Measurements from ENCODE around the gene SH3RF1. TPM values are rescaled to one million over a fixed set of nuclear protein-coding genes. Genes with fewer than 3 reads are reported as not detected.

The SH3RF1 gene
- total RNA-seq, 1 donor from 2014 or later: 25.6 TPM

- DNase-seq (ENCODE audit: low read depth): peak; percentile 18
- no peaks in the 10 kb centered on the region for H3K36me3 ChIP-seq (ENCODE audit: control insufficient read depth, insufficient read depth, low read length)
- H3K27me3 ChIP-seq (ENCODE audit: control insufficient read depth, insufficient read depth, low read length): no peaks in the 10 kb centered on the region
- peak; percentile 36 for TF ChIP-seq CTCF (IDR thresholded peaks at IDR 0.05; ENCODE audit: insufficient read depth, low read length, poor library complexity, severe bottlenecking)
- H3K4me3 ChIP-seq (ENCODE audit: low read depth, low read length): no peak overlapping the region
Observed at GRCh38 chr4:169311643-169312365, 41.0 kb upstream of the SH3RF1 start.

- Histone ChIP-seq H3K36me3 (ENCODE audit: control insufficient read depth, insufficient read depth, low read length) (no peaks in the 10 kb centered on the region), H3K27me3 (ENCODE audit: control insufficient read depth, insufficient read depth, low read length) (no peaks in the 10 kb centered on the region), H3K4me3 (ENCODE audit: low read depth, low read length) (no peak overlapping the region)
- DNase-seq (ENCODE audit: low read depth): no peak
- TF ChIP-seq CTCF (IDR thresholded peaks at IDR 0.05; ENCODE audit: insufficient read depth, low read length, poor library complexity, severe bottlenecking): no peak
Observed at GRCh38 chr4:169309326-169309967, 38.7 kb upstream of the SH3RF1 start.

- DNase-seq (ENCODE audit: low read depth): no peak
- no peak for TF ChIP-seq CTCF (IDR thresholded peaks at IDR 0.05; ENCODE audit: insufficient read depth, low read length, poor library complexity, severe bottlenecking)
- H3K4me3 ChIP-seq (ENCODE audit: low read depth, low read length): no peak overlapping the region
- H3K36me3 ChIP-seq (ENCODE audit: control insufficient read depth, insufficient read depth, low read length): no peaks in the 10 kb centered on the region
- no peaks in the 10 kb centered on the region for H3K27me3 ChIP-seq (ENCODE audit: control insufficient read depth, insufficient read depth, low read length)
Observed at GRCh38 chr4:169307576-169307975, 36.8 kb upstream of the SH3RF1 start.

- DNase-seq (ENCODE audit: low read depth): no peak
- Histone ChIP-seq H3K27me3 (ENCODE audit: control insufficient read depth, insufficient read depth, low read length) (no peaks in the 10 kb centered on the region), H3K4me3 (ENCODE audit: low read depth, low read length) (no peak overlapping the region), H3K36me3 (ENCODE audit: control insufficient read depth, insufficient read depth, low read length) (no peaks in the 10 kb centered on the region)
- TF ChIP-seq CTCF (IDR thresholded peaks at IDR 0.05; ENCODE audit: insufficient read depth, low read length, poor library complexity, severe bottlenecking): no peak
Observed at GRCh38 chr4:169305651-169306050, 34.9 kb upstream of the SH3RF1 start.

- Histone ChIP-seq H3K4me3 (ENCODE audit: low read depth, low read length) (no peak overlapping the region), H3K27me3 (ENCODE audit: control insufficient read depth, insufficient read depth, low read length) (no peaks in the 10 kb centered on the region), H3K36me3 (ENCODE audit: control insufficient read depth, insufficient read depth, low read length) (no peaks in the 10 kb centered on the region)
- DNase-seq (ENCODE audit: low read depth): no peak
- no peak for TF ChIP-seq CTCF (IDR thresholded peaks at IDR 0.05; ENCODE audit: insufficient read depth, low read length, poor library complexity, severe bottlenecking)
Observed at GRCh38 chr4:169305173-169305572, 34.4 kb upstream of the SH3RF1 start.

All from kidney epithelial cell (primary cell).